ENCODE results near the gene ANP32E.

ANP32E gene

GRCh38 chr1:150263549-150263948 lies 27.6 kb upstream of the ANP32E start:
- Histone ChIP-seq H3K4me1 (ENCODE audit: control extremely low read depth in 1 of 4, control insufficient read depth in 4 of 4, insufficient read depth in 4 of 4, low read length in 3 of 4) (peaks cover 0 to 14% (median 11%) of the 10 kb centered on the region in 4 experiments), H3K36me3 (ENCODE audit: control insufficient read depth in 4 of 4, insufficient read depth in 4 of 4, low read length in 3 of 4) (peaks cover 4 to 32% (median 30%) of the 10 kb centered on the region in 4 experiments), H3K27me3 (replicated peaks in 2 of 5; ENCODE audit: control insufficient read depth in 4 of 5, insufficient read depth in 5 of 5, low read length in 4 of 5) (peaks cover 0 to 18% (median 13%) of the 10 kb centered on the region in 5 experiments), H3K27ac (ENCODE audit: insufficient read depth in 1 of 2, low read depth in 1 of 2, low read length in 2 of 2, poor library complexity in 1 of 2, severe bottlenecking in 2 of 2) (no peak overlapping the region), H3K4me3 (ENCODE audit: control insufficient read depth in 1 of 7, extremely low read depth in 1 of 7, insufficient read depth in 4 of 7, low read depth in 2 of 7, low read length in 6 of 7) (no peak overlapping the region), H3K9me3 (ENCODE audit: control extremely low read depth in 1 of 5, control insufficient read depth in 4 of 5, insufficient read depth in 2 of 5, low read depth in 1 of 5, low read length in 4 of 5) (no peaks in the 10 kb centered on the region)
- ChIA-PET CTCF (interaction anchor here (0.6 to 13.8 kb wide), 2 partner anchors 12 to 373 kb away, joined by 3 to 246 read pairs; partner anchors contain the start of genes APH1A, C1orf54 and CIART), POLR2A (no interaction called here)
- 96% methylated on average over 3 of the region's 6 CpGs for WGBS (ENCODE audit: insufficient coverage)
- no peak for DNase-seq

- Histone ChIP-seq H3K27ac (ENCODE audit: insufficient read depth in 1 of 2, low read depth in 1 of 2, low read length in 2 of 2, poor library complexity in 1 of 2, severe bottlenecking in 2 of 2) (no peak overlapping the region), H3K36me3 (ENCODE audit: control insufficient read depth in 4 of 4, insufficient read depth in 4 of 4, low read length in 3 of 4) (peaks cover 4 to 32% (median 30%) of the 10 kb centered on the region in 4 experiments), H3K27me3 (replicated peaks in 2 of 5; ENCODE audit: control insufficient read depth in 4 of 5, insufficient read depth in 5 of 5, low read length in 4 of 5) (peaks cover 0 to 27% (median 16%) of the 10 kb centered on the region in 5 experiments), H3K4me3 (ENCODE audit: control insufficient read depth in 1 of 7, extremely low read depth in 1 of 7, insufficient read depth in 4 of 7, low read depth in 2 of 7, low read length in 6 of 7) (no peak overlapping the region), H3K4me1 (ENCODE audit: control extremely low read depth in 1 of 4, control insufficient read depth in 4 of 4, insufficient read depth in 4 of 4, low read length in 3 of 4) (peaks cover 0 to 10% (median 4%) of the 10 kb centered on the region in 4 experiments), H3K9me3 (ENCODE audit: control extremely low read depth in 1 of 5, control insufficient read depth in 4 of 5, insufficient read depth in 2 of 5, low read depth in 1 of 5, low read length in 4 of 5) (no peaks in the 10 kb centered on the region)
- CTCF ChIA-PET, result interaction anchor here (1.5 to 13.8 kb wide), 2 partner anchors 13 to 24 kb away, joined by 4 to 246 read pairs; partner anchors contain the start of genes APH1A, C1orf54 and CIART
- 100% methylated on average over 5 of the region's 6 CpGs for WGBS (ENCODE audit: insufficient coverage)
- DNase-seq, result no peak
- POLR2A ChIA-PET, result interaction anchor here (1.6 kb wide), 1 partner anchor 19 kb away, joined by 4 read pairs; no protein-coding TSS in a partner anchor
These were observed 26.7 kb upstream of the ANP32E start for GRCh38 chr1:150262388-150263320.

- peaks cover 0 to 22% (median 20%) of the 10 kb centered on the region in 4 experiments for H3K36me3 ChIP-seq (ENCODE audit: control insufficient read depth in 4 of 4, insufficient read depth in 4 of 4, low read length in 3 of 4)
- ChIA-PET POLR2A (interaction anchor here (0.8 to 1.6 kb wide), 2 partner anchors 11 to 20 kb away, joined by 4 read pairs; partner anchors contain the start of gene C1orf54), CTCF (interaction anchor here (1.5 to 13.8 kb wide), 2 partner anchors 14 to 25 kb away, joined by 4 to 246 read pairs; partner anchors contain the start of genes APH1A, C1orf54 and CIART)
- H3K27ac ChIP-seq (ENCODE audit: insufficient read depth in 1 of 2, low read depth in 1 of 2, low read length in 2 of 2, poor library complexity in 1 of 2, severe bottlenecking in 2 of 2), result no peak overlapping the region
- peaks cover 3 to 40% (median 24%) of the 10 kb centered on the region in 5 experiments for H3K27me3 ChIP-seq (replicated peaks in 2 of 5; ENCODE audit: control insufficient read depth in 4 of 5, insufficient read depth in 5 of 5, low read length in 4 of 5)
- WGBS (ENCODE audit: insufficient coverage), result 89% methylated on average over 4 of the region's 6 CpGs
- peaks cover 0 to 11% (median 2%) of the 10 kb centered on the region in 4 experiments for H3K4me1 ChIP-seq (ENCODE audit: control extremely low read depth in 1 of 4, control insufficient read depth in 4 of 4, insufficient read depth in 4 of 4, low read length in 3 of 4)
- no peak overlapping the region for H3K4me3 ChIP-seq (ENCODE audit: control insufficient read depth in 1 of 7, extremely low read depth in 1 of 7, insufficient read depth in 4 of 7, low read depth in 2 of 7, low read length in 6 of 7)
- no peaks in the 10 kb centered on the region for H3K9me3 ChIP-seq (ENCODE audit: control extremely low read depth in 1 of 5, control insufficient read depth in 4 of 5, insufficient read depth in 2 of 5, low read depth in 1 of 5, low read length in 4 of 5)
- no peak for DNase-seq
These were observed 25.5 kb upstream of the ANP32E start for GRCh38 chr1:150261367-150261766.

- WGBS (ENCODE audit: insufficient coverage), result 65% methylated on average over 6 of the region's 11 CpGs
- Histone ChIP-seq H3K4me3 (ENCODE audit: control insufficient read depth in 1 of 7, extremely low read depth in 1 of 7, insufficient read depth in 4 of 7, low read depth in 2 of 7, low read length in 6 of 7) (no peak overlapping the region), H3K27ac (ENCODE audit: insufficient read depth in 1 of 2, low read depth in 1 of 2, low read length in 2 of 2, poor library complexity in 1 of 2, severe bottlenecking in 2 of 2) (no peak overlapping the region), H3K27me3 (replicated peaks in 2 of 5; ENCODE audit: control insufficient read depth in 4 of 5, insufficient read depth in 5 of 5, low read length in 4 of 5) (peaks cover 5 to 44% (median 25%) of the 10 kb centered on the region in 5 experiments), H3K36me3 (ENCODE audit: control insufficient read depth in 4 of 4, insufficient read depth in 4 of 4, low read length in 3 of 4) (peaks cover 0 to 8% (median 7%) of the 10 kb centered on the region in 4 experiments), H3K9me3 (ENCODE audit: control extremely low read depth in 1 of 5, control insufficient read depth in 4 of 5, insufficient read depth in 2 of 5, low read depth in 1 of 5, low read length in 4 of 5) (no peaks in the 10 kb centered on the region), H3K4me1 (ENCODE audit: control extremely low read depth in 1 of 4, control insufficient read depth in 4 of 4, insufficient read depth in 4 of 4, low read length in 3 of 4) (peaks cover 4 to 21% (median 11%) of the 10 kb centered on the region in 4 experiments)
- ChIA-PET POLR2A (no interaction called here), CTCF (interaction anchor here (13.8 kb wide), 1 partner anchor 16 kb away, joined by 246 read pairs; the partner anchor contains the start of genes APH1A, C1orf54 and CIART)
- DNase-seq, result no peak
These were observed 24.1 kb upstream of the ANP32E start for GRCh38 chr1:150259758-150260669.

DNA sequence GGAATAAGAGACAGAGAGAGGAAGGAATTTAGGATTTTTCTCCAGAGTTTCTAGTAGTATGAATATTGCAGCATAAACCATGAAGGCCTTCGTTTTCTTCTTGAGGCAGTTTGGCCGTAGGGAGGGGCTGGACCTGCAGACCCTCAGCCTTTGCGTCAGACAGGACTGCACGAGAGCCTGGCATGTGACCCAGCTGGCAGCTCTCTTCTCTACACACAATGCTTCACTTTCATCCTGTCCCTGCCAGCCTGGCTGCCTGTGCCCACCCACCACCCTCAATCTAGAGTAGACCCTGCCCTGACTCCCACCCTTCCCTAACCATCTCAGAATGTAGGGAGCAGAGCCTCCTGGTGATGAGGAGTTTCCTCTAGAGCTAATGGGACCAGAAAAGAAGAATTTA lies 23.3 kb upstream of the ANP32E start:
- POLR2A ChIA-PET, result no interaction called here
- Histone ChIP-seq H3K36me3 (ENCODE audit: control insufficient read depth in 4 of 4, insufficient read depth in 4 of 4, low read length in 3 of 4) (peaks cover 0 to under 1% (median 0%) of the 10 kb centered on the region in 4 experiments), H3K9me3 (ENCODE audit: control extremely low read depth in 1 of 5, control insufficient read depth in 4 of 5, insufficient read depth in 2 of 5, low read depth in 1 of 5, low read length in 4 of 5) (no peaks in the 10 kb centered on the region), H3K4me3 (ENCODE audit: control insufficient read depth in 1 of 7, extremely low read depth in 1 of 7, insufficient read depth in 4 of 7, low read depth in 2 of 7, low read length in 6 of 7) (no peak overlapping the region), H3K27ac (ENCODE audit: insufficient read depth in 1 of 2, low read depth in 1 of 2, low read length in 2 of 2, poor library complexity in 1 of 2, severe bottlenecking in 2 of 2) (no peak overlapping the region), H3K4me1 (ENCODE audit: control extremely low read depth in 1 of 4, control insufficient read depth in 4 of 4, insufficient read depth in 4 of 4, low read length in 3 of 4) (peaks cover 4 to 21% (median 11%) of the 10 kb centered on the region in 4 experiments), H3K27me3 (replicated peaks in 2 of 5; ENCODE audit: control insufficient read depth in 4 of 5, insufficient read depth in 5 of 5, low read length in 4 of 5) (peaks cover 5 to 44% (median 25%) of the 10 kb centered on the region in 5 experiments)
- no peak for DNase-seq
- CTCF ChIA-PET, result interaction anchor here (1.3 to 13.8 kb wide), 3 partner anchors 9 to 53 kb away, joined by 3 to 246 read pairs (median 6); partner anchors contain the start of genes APH1A, C1orf54 and CIART
- WGBS (ENCODE audit: insufficient coverage), result 86% methylated on average over 4 of the region's 4 CpGs

Data from common myeloid progenitor, CD34-positive (primary cell).